ENCODE measurements around the gene CCDC124.

The CCDC124 gene

GRCh38 chr19:17953869-17954268 is 21.1 kb downstream of the CCDC124 start:
- DNase-seq (ENCODE audit: low read depth in 2 of 2) = no peak

DNA sequence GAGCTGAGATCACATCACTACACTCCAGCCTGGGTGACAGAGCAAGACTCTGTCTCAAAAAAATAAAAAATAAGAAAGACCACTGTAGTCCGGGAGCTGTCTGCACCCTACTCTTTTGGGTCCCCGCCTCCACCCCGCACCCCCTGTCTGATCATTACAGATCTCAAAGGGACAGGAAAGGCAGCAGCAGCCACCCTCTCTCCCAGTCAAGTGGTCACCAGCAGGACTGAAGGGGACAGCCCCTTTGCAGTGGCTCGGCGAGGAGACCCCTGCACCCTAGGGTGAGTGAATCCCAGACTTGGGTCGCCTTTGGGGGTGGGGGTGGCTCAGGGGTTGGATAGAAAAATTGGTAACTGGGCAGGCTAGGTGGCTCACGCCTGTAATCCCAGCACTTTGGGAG is 21.6 kb downstream of the CCDC124 start:
- no peak for DNase-seq (ENCODE audit: low read depth in 2 of 2)

GRCh38 chr19:17957149-17957849 is 24.5 kb downstream of the CCDC124 start:
- DNase-seq (ENCODE audit: low read depth in 2 of 2) = no peak

DNA sequence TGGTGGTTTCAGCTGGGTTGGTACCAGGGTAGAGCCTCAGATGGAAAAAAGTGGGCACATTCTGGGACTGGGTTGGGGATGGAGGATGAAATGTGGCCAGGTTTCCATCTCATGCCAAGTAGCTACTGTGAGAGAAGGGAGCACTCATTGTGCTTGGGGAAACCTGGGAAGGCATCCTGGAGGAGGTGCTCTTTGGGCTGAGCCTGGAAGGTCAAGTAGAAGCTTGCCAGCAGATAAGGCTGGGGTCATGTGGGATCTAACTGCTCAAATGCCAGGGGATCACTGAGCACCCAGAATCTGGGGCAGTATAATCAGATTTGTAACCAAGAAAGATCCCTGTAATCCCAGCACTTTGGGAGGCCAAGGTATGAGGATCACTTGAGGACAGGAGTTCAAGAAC is 25.1 kb downstream of the CCDC124 start:
- no peak for DNase-seq (ENCODE audit: low read depth in 2 of 2)

DNA sequence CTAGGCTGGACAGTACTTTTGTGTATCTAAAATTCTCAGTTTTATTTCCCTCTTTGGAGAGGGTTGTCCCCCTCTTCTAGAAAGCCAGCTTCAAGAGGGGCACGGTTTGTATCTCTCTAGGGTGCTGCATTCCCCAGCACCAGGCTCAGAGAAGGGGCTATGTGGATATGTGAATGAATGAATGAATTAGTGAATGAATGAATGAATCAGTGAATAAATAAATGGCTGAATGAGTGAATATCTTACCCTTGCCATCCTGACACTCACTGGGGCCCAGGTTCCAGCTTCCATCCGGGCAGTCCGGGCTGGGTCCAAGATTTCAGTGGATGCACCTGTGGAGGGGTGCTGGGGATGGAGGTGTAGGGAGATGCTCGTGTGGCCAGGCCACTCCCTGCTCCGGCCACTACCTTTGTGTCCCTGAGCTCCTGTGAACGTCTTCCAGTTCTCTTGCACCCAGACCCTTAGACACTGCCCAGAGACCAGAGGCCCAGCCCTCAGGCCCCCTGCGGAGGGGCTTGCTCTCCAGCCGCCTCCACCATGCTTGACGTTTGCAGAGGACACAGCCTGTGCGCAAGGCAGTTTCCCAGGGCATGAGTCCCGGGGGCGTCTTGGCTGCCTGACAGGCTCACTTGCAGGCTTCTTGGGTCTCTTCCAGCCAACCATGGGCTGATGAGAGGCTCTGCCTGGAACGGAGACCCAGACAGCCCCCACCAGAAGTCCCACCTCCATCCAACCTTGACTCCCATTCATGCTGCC is 31.3 kb downstream of the CCDC124 start:
- DNase-seq (ENCODE audit: low read depth in 2 of 2) = no peak

- DNase-seq (ENCODE audit: low read depth in 2 of 2) = no peak
These were observed 32.7 kb downstream of the CCDC124 start for GRCh38 chr19:17965370-17966128.

DNA sequence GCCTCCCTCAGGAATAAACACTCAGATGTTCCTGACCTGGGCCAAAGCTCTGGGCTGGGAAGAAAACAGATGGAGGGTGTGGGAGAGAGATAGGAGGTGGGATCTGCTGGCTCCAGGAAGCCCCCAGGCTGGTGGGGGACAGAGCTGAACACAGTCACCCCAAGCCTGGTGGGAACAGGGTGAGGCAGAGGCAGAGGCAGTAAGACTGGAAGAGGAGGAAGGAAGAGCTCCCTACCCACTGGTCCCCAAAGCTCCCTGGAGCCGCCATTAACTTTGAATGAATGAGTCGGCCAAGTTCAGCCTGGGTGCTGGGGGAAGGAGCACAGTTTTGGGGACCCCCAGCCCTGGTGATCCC is 33.3 kb downstream of the CCDC124 start:
- no peak for DNase-seq (ENCODE audit: low read depth in 2 of 2)

GRCh38 chr19:17966550-17967256 is 33.9 kb downstream of the CCDC124 start, which contains the start of gene KCNN1:
KCNN1 (plus strand) TSS chr19:17967107; CDS start chr19:17973889, 6,782 bp downstream.
- DNase-seq (ENCODE audit: low read depth in 2 of 2) = no peak

- no peak for DNase-seq (ENCODE audit: low read depth in 2 of 2)
These were observed 34.6 kb downstream of the CCDC124 start for GRCh38 chr19:17967257-17968051.

GRCh38 chr19:17968362-17968761 is 35.5 kb downstream of the CCDC124 start:
- DNase-seq (ENCODE audit: low read depth in 2 of 2) = no peak

DNA sequence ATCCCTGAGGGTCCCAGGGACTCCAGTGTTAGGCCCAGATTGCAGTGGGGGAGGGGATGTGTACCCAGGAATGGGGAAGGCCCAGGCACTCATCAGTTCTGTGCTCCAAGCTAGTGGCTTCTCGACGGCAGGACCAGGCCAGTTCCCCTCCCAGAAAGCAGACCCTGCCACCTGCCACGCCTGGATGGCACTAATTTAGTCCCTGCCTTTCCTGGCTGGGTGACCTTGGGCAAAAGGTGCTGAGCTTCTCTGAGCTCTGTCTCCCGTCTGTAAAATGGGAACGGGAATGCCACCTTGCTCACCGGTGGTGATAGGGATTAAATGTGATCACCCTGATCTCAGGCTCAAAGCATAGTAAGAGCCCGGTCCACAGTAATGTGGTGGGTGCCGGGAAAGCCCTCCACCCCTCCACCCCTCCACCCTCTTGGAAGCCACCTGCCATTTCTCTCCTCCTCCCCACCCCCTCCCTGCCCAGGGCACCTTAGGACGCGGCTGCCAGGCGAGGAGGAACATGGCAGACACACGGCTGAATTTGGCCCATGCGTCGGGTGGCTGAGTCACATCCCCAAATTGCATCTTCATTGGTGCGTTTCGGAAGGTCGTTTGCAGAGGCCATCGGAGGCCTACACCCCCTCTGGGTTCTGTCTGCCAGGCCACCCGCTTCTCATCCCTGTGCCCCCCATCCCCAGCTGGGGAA is 36.4 kb downstream of the CCDC124 start:
- DNase-seq (ENCODE audit: low read depth in 2 of 2) = no peak

GRCh38 chr19:17972230-17972629 is 39.4 kb downstream of the CCDC124 start:
- DNase-seq (ENCODE audit: low read depth in 2 of 2) = no peak

DNA sequence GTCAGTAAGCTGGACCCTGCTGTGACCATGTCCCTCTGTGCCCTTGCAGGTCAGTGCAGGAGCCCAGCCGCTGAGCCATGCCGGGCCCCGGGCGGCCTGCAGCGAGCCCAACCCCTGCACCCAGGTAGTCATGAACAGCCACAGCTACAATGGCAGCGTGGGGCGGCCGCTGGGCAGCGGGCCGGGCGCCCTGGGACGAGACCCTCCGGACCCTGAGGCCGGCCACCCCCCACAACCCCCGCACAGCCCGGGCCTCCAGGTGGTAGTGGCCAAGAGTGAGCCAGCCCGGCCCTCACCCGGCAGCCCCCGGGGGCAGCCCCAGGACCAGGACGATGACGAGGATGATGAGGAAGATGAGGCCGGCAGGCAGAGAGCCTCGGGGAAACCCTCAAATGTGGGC is 40.9 kb downstream of the CCDC124 start:
- DNase-seq (ENCODE audit: low read depth in 2 of 2) = no peak

DNA sequence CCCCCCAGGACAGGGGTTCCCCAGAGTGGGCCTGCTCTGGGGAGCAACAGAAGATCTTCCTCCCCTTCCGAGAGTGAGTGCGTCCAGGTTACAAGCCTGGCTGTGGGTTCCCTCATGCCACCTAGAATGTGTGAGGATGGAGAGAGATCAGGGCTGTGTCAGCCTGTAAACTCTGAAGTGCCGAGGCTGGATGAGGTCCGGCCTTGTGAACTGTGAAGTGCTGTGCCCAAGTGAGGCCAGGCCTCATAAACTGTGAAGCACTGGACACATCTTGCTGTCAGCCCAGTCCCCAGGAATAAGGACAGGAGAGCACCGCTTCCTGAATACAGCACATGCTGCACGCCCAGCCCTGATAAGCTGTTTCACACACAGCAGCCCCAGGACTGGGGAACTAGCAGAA is 41.7 kb downstream of the CCDC124 start:
- no peak for DNase-seq (ENCODE audit: low read depth in 2 of 2)

GRCh38 chr19:17975032-17975431 is 42.2 kb downstream of the CCDC124 start:
- DNase-seq (ENCODE audit: low read depth in 2 of 2) = no peak

DNA sequence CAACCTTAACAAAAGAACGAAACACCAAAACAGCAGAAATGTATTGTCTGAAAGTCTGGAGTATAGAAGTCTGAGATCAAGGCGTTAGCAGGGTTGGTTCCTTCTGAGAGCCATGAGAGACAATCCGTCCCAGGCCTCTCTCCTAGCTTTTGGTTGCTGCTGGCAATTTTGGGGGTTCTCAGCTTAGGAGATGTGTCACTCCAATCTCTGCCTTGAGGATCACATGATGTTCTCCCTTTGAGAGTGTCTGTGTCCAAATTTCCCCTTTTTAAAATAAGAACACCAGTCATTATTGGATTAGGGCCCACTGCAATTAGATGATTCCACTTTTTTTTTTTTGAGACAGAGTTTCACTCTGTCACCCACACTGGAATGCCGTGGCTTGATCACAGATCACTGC is 44.2 kb downstream of the CCDC124 start:
- DNase-seq (ENCODE audit: low read depth in 2 of 2) = no peak

- DNase-seq (ENCODE audit: low read depth in 2 of 2) = no peak
These were observed 44.7 kb downstream of the CCDC124 start for GRCh38 chr19:17977488-17977887.

DNA sequence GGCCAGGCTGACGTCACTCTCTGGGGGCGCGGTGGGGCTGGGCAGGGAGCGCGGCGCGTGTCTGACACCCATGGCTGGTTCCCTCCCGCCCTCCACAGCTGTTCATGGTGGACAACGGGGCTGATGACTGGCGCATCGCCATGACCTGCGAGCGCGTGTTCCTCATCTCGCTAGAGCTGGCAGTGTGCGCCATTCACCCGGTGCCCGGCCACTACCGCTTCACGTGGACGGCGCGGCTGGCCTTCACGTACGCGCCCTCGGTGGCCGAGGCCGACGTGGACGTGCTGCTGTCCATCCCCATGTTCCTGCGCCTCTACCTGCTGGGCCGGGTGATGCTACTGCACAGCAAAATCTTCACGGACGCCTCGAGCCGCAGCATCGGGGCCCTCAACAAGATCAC is 48.8 kb downstream of the CCDC124 start:
- DNase-seq (ENCODE audit: low read depth in 2 of 2) = no peak

DNA sequence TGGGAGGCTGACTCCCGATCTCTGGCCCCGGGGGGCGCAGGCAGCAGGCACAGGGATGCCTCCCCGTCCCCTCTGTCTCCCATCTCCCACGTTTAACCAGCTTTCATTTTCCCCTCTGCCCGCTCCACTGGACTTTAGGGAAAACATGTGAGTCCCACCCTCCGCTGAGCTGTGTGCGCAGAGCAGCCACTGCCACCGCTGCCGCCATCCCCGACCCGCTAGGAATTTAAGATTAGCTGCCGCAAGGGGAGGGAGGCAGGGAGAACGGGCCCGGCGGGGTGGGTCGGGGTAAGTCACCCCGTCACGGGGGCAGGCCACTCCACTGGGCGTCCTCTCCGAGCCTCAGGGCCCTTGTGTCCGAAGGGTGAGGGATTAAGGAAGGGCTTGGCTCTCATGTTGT is 49.6 kb downstream of the CCDC124 start:
- DNase-seq (ENCODE audit: low read depth in 2 of 2) = no peak

DNA sequence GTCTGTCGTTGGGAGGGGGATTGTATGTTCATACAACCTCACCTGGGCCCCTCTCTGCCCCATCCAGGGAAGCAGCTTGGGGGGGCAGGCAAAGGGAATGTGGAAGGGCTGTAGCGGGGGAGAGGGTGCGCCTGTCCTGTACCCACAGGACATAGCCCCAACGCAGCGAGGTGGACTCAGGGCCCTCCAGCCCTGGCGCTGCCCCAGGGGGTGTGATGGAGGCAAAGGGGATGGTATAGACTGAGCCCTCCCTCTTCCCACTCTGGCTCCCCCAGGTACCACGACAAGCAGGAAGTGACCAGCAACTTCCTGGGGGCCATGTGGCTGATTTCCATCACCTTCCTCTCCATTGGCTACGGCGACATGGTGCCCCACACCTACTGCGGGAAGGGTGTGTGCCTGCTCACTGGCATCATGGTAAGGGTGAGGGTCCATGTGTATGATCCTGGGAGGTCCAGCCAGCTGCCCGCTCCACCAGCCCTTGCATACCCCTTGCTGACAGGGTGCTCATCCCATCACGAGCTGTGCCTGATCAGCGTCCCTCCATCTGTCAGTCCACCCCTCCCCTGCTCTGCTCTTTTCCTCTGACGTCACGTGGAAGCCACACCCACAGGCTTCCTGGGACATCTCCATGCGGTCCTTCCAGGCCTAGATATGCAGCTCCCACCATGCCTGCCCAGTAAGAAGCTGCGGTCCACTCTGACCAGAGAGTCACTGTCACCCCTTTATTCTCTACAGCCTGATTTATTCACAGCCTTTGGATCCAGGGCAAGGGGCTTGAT is 52.4 kb downstream of the CCDC124 start:
- DNase-seq (ENCODE audit: low read depth in 2 of 2) = no peak
